NCI-H524 treated with DMSO at 0.1 percent for 48 hours (cell line): Measurements from ENCODE around the gene KCTD15.

Source experiments
- DNase-seq: peaks from one replicate; lab custom pipeline; 2025; lab: John Stamatoyannopoulos, UW

Gene KCTD15, protein sequence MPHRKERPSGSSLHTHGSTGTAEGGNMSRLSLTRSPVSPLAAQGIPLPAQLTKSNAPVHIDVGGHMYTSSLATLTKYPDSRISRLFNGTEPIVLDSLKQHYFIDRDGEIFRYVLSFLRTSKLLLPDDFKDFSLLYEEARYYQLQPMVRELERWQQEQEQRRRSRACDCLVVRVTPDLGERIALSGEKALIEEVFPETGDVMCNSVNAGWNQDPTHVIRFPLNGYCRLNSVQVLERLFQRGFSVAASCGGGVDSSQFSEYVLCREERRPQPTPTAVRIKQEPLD

DNA sequence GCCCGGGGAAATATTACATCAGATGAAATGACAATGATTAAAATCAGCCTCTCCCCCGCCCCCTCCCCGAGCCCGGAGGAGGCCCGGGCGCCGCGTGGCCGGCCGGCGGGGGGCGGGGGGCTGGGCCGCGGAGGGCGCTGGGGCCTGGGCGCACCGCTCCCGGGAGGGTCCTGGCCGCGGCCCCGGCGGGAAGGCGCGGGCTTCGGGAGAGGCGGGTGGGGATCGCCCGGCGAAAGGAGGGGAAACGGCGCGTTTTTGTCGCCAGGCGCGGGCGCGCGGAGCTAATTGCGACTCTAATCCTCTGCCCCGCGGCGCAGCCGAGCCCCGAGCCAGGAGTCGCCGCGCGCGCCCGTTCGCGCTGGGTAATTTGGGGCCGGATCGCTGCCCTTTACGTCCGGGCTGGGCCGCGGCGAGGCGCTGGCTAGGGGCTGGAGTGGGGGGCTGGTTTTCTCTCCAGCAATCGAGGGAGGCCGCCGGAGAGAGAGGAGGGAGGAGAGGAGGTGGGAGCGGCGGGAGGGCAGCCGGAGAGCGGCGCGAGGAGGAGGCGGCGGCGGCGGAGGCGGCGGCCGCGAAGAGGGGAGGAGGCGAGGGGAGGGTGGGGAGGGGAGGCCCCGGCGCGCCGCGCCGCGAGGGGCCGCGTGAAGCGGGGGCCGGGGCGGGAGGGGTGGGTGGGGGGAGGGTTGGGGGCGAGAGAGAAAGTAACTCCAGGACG lies at the start of gene KCTD15:
KCTD15 (plus strand) TSS at position 707 of the 712 bp plus-strand sequence. CDS start 3,585 bp downstream, outside the sequence.
- no peak for DNase-seq

DNA sequence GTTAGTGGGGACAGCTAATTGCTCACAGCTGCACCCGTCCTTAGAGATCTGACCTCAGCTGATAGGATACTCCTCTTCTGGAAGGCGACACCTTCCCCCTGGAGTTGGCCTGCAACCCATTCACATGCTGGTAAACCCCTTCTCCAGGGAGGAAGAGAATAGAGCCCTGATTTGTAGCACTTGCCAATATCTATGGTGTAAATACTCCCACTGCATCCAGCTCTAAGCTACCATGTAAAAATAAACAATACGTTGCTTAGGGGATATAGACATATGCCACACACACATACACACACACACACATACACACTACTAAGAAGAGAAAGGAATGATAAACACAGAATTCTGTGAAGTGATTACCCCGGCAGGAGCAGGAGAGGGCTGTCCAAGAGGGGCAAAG lies 49.4 kb upstream of the KCTD15 start:
- DNase-seq = no peak

DNA sequence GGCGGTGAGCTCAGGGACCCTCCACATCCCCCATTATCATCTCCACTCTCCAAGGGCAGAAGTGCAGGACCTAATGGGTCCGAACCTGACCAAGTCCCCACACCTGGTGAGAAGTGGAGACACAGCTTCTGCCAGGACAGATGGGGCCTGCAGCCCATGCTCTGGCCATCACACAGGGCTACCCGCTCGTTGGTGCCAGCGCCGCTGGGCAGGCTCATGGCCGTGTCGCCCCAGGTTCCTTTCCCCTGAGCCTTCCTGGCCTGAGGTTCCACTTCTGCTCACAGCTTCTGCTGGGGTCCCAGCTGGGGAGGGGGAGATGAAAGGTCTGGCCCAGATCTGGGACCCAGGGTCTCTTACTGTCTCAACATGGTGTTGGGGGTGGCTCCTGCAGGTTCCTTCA lies 48.4 kb upstream of the KCTD15 start:
- DNase-seq = no peak

DNA sequence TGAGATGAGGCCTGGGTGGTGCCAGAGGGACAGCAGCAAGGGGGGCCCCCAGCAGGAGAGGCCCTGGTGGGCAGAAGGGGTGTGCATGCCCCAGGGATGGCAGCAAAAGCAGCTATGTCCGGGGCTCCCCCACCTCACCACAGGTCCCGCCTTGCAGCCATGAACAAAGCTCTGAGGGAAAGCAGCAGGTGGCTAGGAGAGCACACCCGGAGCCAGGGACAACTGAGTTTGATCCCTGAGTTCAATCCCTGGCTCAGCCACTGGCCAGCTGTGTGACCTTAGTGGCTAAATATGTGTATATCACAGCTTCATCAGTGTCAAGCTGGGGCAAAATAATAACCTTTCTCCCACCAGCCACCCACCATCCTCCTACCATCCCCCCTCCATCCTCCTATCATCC lies 47.7 kb upstream of the KCTD15 start:
- DNase-seq = no peak

DNA sequence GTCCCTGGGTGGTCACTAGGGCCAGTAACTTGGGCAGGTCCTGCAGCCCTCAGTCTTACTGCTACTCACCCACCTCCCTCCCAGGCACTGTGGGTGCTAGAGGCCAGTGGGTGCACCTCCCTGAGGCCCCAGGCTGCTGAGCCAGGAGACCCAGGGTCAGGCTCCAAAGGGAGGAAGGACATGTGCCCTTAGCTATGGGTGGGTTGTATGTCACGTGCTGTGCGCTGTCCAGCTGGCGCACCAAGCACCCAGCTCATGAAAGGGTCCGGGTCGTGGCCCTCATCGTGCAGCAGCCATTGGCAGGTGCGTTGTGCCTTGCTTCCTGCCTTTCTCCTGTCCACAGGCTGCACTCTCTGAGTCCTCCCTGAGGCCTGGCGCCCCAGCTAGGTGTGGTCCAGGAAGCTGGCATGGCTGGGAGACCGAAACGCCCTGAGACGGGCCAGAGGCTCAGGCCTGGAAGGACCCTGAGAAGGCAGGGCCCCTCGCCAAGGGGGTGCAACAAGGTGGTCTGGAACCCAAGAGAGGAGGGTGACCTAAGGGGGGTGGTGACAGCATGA lies 47.0 kb upstream of the KCTD15 start:
- DNase-seq = no peak

DNA sequence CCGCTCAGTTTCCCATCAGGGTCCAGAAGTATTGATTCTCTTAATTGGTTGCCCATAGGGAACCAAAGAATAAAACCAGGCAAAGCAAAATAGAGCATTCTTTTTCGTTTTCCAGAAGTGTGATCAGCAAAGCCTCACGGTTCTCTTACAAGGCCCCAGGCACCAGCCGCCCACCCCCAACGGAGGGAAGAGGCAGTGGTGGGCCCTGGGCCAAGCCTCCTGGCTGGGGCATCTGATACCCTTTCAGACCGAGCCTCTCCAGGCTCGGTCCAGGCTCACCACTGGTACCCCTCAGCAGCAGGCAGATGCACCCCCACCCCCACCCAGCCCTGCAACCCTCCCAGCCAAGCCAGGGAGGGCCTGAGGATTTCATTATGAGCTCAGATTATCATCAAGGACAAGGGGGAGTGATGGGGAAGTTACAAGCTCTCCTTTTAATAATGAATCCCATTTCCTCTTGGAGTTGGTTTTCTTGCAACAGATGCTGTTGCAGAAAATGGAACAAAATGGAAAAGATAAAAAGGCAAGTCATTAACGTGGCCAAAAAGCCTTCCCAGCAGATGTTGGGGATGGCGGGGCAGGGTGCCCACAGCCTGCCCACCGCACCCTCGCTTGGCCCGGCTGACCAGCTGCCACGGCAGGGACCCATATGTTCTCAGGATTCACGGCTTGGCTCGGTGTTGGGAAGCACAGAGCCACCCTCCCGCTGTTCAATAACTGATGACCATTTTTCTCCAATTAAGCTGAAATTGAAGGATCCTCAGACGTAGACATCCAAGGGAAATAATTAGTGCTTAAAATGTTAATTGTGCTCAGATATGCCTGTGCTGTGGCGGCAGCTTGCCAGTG lies 45.9 kb upstream of the KCTD15 start:
- peak; percentile 88 for DNase-seq

DNA sequence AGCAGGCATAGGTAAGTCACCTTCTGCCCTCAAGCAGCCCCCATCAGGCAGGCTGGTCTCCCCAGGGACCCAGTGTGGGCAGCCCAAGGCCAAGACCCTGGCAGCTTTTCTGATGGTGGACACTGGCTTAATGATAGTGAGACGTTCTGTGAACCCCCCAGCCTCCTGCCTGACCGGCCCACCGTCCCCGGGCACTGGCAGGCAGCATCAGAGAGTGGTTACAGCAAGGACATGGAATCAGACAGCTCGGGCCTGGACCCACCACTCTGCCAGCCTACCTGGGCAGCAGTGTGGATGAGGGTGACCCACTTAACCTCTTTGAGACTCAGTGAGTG lies 45.3 kb upstream of the KCTD15 start:
- DNase-seq = no peak

DNA sequence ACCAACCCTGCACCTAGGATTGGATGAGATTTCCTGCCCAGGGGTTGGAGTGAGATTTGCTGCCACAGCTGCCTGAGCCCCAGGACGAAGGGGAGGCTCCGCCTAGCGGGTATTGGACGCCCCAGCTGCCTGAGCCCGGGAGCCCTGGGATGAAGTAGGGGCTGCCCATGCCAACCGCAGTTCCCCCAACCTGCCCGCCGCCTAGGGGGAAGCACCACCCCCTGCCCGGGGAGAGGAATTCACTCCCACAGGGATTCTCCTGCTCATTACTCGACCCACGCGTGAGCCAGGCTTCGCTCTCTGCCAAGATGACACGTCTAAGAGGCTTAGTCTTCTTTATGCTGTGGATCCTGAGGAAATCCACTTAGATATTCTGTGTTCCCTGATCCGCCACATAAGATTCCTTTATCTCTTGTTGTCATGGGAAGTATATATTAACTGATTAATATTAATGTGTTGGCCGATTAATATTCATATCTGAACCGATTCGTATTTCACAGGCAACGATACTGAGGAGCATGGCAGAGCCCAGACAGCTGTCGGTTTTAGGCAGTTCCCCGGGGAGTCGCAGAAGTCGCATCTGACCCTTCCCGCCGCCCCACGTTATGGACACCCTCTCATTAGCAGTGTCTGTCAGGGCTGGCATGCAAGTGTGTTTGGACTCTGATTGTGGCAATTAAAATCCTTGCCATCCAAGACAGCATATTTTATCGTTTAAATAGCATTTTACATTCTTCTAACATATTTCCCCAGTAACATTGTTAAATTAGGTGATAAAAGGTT lies 44.5 kb upstream of the KCTD15 start:
- DNase-seq = peak; percentile 65

DNA sequence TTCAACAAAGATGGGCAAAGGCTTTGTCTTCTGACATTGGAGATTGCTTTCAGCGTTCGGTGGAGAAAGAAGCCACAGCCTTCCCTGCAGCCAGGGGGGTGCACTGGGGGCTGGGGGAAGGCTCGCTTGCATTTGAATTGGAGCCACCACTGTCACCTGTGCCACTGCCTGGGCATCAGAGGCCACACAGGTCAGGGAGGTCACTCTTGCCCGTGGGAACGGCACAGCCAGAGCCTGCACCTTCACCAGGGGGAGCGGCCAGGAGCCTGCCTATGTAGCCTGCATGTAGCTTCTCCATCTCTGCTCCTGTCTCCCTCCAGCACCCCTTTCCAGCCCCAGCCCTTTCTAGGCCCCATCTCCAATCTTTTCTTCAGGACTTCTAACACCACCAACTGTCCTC lies 43.7 kb upstream of the KCTD15 start:
- DNase-seq = no peak

DNA sequence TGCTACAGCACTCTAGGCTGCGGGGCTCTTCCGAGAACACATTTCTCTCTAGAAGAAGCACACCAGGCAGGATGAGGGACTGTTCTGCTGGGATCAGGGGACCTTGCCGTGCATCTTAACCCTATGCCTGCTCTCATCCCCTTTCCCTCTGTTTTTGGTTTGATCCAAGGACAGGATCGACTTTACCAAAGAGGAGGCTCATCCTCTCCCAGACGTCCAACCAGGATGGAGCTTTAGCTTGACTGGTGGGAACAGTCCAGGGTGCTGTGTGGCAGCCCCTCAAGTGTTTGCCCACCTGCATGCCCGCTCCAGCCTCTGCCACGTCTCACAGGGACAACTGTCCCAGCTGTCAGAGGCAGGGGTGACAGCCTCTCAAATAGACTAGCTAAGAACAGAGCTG lies 42.3 kb upstream of the KCTD15 start:
- no peak for DNase-seq

DNA sequence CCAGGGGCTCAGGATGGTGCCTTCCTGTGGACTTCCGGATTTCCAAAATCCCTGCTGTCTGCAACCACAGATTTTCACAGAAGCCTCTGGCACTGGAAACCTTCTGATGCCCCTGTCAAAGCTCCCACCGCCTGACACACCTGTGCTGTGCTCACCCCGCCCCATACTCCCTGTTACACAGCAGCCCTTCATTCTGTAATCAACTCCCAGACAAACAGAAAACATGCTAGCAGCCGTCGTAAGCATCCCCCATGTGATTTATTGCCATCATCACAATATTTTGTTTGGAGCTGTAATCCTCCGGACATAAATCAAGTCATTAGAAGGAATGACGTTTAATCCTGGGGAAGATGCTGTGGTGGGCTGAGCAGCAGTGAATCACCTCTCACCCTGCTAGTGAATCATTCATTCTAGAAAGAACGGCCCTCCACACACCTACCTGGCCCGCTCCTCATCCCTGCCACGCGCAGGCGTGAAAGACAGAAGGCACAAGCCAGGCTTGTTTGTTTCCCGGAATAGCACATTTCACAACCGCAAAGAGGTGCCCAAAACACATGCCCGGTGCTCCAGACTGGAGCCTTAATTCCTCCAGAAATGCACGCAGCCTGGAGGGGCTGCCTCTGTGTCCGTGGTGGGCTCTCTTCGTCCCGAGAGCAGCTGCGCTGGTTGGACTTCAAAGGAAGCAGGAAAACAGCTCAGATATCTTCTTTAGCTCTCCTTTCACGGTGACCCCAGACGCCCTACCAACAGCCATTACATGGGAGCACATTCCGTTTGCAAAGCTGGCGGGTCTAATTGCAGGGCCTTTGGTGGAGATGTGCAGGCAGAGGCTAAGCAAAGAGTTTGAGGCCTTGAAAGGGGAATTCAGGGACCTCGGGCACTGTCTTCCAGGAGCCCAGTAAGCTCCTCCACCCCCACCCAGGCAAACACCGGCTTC lies 41.3 kb upstream of the KCTD15 start:
- DNase-seq = no peak

DNA sequence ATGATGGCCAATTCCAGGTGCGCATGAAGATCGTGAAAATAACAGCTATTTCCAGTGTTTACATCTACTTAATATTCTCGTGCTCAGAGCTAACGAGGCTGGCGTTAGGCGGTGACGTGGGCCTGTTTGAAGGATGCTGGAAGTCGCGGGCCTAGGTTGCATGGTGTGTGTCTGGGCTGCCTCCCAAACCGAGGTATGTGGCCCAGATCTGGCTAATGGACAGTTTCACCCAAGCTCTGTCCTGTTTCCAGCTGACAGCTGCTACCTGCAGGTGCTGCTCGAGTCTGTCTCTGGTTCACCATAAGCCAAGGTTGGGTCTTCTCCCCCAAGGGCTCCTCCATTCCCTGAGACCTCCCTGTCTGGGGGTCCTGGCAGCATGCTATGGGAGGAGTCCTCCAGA lies 40.5 kb upstream of the KCTD15 start:
- DNase-seq = no peak

DNA sequence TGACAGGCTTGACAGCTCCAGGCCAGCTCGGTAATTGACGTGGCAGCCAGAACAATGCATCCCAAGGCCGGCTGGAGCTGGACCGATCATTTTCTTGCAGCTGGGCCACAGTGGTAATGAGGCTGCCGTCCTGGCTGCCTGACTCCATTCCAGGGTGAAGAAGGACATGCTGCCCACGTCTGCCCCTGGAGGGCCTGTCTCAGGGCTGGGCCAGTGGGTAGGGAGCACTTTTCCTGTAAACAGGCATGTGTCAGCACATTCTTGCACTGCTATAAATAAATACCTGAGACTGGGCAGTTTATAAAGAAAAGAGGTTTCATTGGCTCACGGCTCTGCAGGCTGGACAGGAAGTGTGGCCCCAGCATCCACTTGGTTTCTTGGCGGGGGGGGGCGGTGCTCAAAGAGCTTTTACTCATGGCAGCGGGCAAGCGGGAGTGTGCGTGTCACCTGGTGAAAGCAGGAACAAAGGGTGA lies 38.1 kb upstream of the KCTD15 start:
- no peak for DNase-seq

DNA sequence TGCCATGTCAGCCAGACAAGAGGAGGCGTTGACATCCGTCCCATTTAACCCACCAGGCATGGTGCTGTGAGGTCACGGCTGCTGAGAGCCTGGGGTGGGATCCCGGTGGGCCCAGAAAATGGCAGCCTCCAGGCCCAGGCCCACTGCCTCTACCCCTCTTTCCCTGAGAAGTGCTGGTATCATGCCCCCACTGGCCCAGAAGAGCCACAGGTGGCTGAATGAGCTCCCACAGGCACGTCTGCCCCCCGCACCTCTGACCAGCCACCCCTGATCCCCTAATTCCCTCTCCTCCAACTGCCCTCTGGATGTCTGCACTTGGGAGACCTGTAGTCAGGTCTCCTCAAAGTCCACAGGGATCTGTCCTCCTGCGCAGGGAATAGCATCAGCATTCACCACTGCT lies 37.3 kb upstream of the KCTD15 start:
- no peak for DNase-seq

DNA sequence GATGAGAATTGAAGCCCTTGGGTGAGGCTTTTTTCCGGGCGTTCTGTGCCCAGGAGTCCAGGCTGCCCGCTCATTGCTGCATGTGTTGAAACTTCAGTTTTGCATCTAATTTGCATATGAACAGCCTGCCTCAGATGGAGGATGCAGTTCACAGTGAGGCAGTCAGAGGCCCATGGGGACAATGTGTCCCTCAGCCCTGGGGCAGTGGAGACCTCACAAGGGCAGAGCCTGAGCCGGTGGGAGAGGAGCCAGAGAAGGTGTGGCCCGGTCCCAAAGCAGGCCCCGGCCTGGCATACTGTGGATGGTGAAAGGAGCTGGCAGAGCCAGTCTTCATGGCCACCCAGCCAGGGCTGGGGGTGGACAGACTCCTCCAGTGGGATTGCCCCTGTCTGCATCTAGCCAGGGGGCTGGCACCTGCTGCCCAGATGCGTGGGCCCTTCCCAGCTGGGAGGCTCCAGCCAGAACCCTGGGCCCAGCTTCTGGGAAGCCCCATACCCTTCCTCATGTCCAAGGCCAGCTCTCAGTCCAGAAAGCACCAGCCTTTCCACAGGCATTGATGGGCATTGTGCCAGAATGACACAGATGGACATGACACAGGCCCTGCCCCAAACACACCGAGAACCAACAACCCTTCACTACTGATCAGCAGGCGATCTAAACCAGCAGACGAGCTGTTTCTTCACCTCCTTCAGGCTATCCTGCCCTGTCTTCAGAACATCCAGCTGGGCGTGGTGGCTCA lies 32.9 kb upstream of the KCTD15 start:
- DNase-seq = no peak

DNA sequence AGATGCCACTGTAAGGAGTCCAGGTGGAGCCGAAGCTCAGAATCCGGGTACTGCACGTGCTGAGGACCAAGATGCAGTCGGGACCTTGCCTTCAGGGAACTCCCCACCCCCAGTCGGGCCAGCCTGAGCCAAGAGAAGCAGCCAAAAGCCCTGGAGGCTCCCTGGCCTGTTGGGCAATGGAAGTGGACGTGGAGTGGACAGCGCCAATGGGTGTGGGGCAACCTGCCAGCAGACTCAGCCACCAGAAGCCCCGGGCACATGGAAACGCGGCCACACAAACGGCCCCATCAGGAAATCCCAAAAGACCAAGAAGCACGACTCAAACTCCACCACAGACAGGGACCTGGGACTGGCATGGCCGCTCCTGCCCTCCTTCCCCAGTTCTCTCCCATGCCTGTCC lies 30.0 kb upstream of the KCTD15 start:
- no peak for DNase-seq

DNA sequence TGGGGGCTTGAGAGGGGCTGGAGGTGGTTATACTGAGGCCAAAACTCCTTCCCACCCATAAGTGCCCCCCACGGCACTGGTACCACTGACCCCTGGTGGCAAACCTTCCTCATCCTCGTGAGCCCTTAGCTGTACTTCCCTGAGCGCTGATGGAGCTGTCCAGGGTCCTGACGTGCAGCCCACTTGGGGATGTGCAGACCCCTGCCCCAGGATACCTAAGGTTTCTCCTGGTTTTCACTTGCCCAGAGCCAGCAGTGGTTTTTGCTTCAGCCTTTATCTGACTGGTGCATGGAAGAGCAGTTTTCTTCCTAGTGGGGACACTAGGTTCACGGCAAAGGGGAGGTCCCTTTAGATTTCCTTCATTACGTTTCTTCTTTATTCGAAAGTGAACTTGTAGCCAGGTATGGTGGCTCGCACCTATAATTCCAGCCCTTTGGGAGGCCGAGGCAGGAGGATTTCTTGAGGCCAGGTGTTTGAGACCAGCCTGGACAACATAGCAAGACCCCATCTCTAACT lies 28.7 kb upstream of the KCTD15 start:
- DNase-seq = no peak

DNA sequence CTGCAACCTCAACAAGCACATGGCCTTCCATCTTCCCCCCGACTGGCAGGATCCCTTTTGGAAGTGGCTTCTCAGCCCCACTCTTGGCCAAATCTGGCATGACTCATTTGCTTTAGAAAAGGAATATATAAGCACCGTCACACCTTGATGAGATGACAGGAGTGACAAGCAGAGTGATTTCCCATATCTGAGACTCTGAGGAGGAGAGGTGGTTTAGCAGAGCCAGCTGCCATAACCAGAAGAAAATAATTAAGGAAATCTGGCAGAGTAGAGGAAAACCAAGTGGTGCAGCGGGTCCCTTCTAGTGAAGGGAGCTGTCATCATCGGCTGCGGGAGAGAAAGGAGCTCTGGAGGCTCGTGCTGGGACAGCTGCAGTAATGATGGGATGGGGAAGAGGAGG lies 27.5 kb upstream of the KCTD15 start:
- DNase-seq = no peak

DNA sequence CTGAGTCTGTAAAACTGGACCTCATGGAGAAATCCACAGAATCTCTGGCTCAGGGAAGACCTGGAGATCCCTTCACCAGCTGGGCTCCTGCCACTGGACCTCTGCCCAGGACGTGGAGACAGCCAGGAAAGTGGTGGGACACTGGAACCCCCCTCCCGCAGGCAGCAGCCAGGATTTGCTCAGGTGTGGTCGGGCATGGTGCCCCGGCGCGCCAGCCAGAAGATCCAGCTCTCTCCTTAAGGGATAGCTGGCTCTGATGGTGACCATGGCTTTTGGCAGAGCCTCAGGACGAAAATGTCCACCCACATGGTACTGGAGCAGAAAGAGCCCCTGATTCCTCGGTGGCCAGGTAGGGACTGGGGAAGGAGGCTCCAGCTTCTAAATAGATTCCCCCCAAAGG lies 26.6 kb upstream of the KCTD15 start:
- DNase-seq = no peak
